T-helper 17 cell (primary cell): ENCODE results near the gene NTSR2. TPM values are rescaled to one million over a fixed set of nuclear protein-coding genes. Genes with fewer than 3 reads are reported as not detected.

ENCODE experiments used
- ATAC-seq: fragments of 150-1000 bp; cut with Tn5 transposase; 2 replicates; pipeline ENCODE4 v1.10.0; 2021; ENCODE audit warnings: mild to moderate bottlenecking, moderate library complexity
- DNase-seq, 3 donors: peaks; one replicate each; pipeline versions ENCODE4 v3.0.0 to v3.0.0-alpha.2; 2020 to 2021
- H3K9me3 ChIP-seq: one replicate; pipeline ENCODE4 v1.7.0; 2013; ENCODE audit warnings: low read length, mild to moderate bottlenecking; ENCODE audit not compliant: control insufficient read depth, poor library complexity, severe bottlenecking
- H3K27ac Mint-ChIP-seq: one replicate; pipeline ENCODE4 v1.8.0; 2022; ENCODE audit warnings: mild to moderate bottlenecking, moderate library complexity, mixed read lengths
- H3K27me3 Mint-ChIP-seq: one replicate; pipeline ENCODE4 v1.8.0; 2022; ENCODE audit warnings: mixed read lengths
- H3K36me3 Mint-ChIP-seq: one replicate; pipeline ENCODE4 v1.8.0; 2022; ENCODE audit warnings: low read depth, mixed read lengths
- H3K4me1 Mint-ChIP-seq: one replicate; pipeline ENCODE4 v1.8.0; 2022; ENCODE audit warnings: mild to moderate bottlenecking, mixed read lengths
- H3K4me3 Mint-ChIP-seq: one replicate; pipeline ENCODE4 v1.8.0; 2022; ENCODE audit warnings: mild to moderate bottlenecking, moderate library complexity, mixed read lengths
- total RNA-seq, 4 donors: library from RNA in 2 of 4; stranded (reverse) in 2 of 4; gene quantifications; one replicate each; pipeline ENCODE4 v1.2.3 and lab custom pipeline; 2022 to 2026

The NTSR2 gene
- total RNA-seq, 2 donors from 2014 or later, result not detected

GRCh38 chr2:11634584-11634983, 35.4 kb downstream of the NTSR2 start:
- Mint-ChIP-seq H3K27ac (no peak overlapping the region), H3K4me1 (peaks cover 6% of the 10 kb centered on the region), H3K4me3 (no peak overlapping the region), H3K36me3 (no peaks in the 10 kb centered on the region), H3K27me3 (peaks cover 23% of the 10 kb centered on the region)
- no peaks in the 10 kb centered on the region for H3K9me3 ChIP-seq
- ATAC-seq (no peak), DNase-seq (no peak)

- no peak for ATAC-seq
- no peak overlapping the region for H3K27ac Mint-ChIP-seq
- H3K4me3 Mint-ChIP-seq, result no peak overlapping the region
- H3K4me1 Mint-ChIP-seq, result peaks cover 6% of the 10 kb centered on the region
- no peaks in the 10 kb centered on the region for H3K9me3 ChIP-seq
- H3K36me3 Mint-ChIP-seq, result no peaks in the 10 kb centered on the region
- peaks cover 20% of the 10 kb centered on the region for H3K27me3 Mint-ChIP-seq
- no peak for DNase-seq
Observed at GRCh38 chr2:11633923-11634478, 36.0 kb downstream of the NTSR2 start.

GRCh38 chr2:11631462-11631861, 38.5 kb downstream of the NTSR2 start:
- H3K27ac Mint-ChIP-seq, result no peak overlapping the region
- H3K27me3 Mint-ChIP-seq, result peaks cover 26% of the 10 kb centered on the region
- H3K9me3 ChIP-seq, result no peaks in the 10 kb centered on the region
- H3K4me1 Mint-ChIP-seq, result peaks cover 4% of the 10 kb centered on the region
- H3K36me3 Mint-ChIP-seq, result no peaks in the 10 kb centered on the region
- ATAC-seq (no peak), DNase-seq (no peak)
- no peak overlapping the region for H3K4me3 Mint-ChIP-seq

- H3K36me3 Mint-ChIP-seq, result no peaks in the 10 kb centered on the region
- ATAC-seq (no peak), DNase-seq (no peak)
- H3K9me3 ChIP-seq, result no peaks in the 10 kb centered on the region
- H3K27ac Mint-ChIP-seq, result no peak overlapping the region
- H3K4me3 Mint-ChIP-seq, result no peak overlapping the region
- peaks cover 25% of the 10 kb centered on the region for H3K27me3 Mint-ChIP-seq
- H3K4me1 Mint-ChIP-seq, result peaks cover 4% of the 10 kb centered on the region
Observed at GRCh38 chr2:11630855-11631254, 39.1 kb downstream of the NTSR2 start.

GRCh38 chr2:11629851-11630250, 40.1 kb downstream of the NTSR2 start:
- Mint-ChIP-seq H3K27me3 (peaks cover 17% of the 10 kb centered on the region), H3K27ac (no peak overlapping the region)

DNA sequence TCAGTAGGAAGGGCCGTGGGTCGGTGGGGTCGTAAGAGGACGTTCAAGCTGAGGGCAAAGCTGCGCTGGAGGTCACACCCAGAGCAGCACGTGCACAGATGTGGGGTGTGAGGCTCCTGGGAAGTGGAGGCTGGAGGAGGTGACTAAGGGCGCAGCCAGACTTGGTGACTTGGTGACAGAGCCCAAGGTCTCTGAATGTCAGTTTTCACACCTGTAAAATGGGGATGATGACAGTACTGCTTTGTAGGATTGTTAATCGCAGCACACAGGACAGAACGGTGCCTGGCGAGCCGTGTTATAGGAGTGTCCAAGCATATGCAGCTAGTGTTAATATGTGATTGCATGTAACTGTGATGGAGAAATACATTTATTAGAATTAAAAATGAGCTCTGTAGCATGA, 40.8 kb downstream of the NTSR2 start:
- Mint-ChIP-seq H3K36me3 (no peaks in the 10 kb centered on the region), H3K4me3 (no peak overlapping the region), H3K27ac (no peak overlapping the region), H3K4me1 (peaks cover 4% of the 10 kb centered on the region), H3K27me3 (peaks cover 17% of the 10 kb centered on the region)
- ATAC-seq (no peak), DNase-seq (no peak)
- no peaks in the 10 kb centered on the region for H3K9me3 ChIP-seq

More at GRCh38 chr2:11629851-11630250, 40.1 kb downstream of the NTSR2 start:
- H3K4me3 Mint-ChIP-seq, result no peak overlapping the region
- H3K36me3 Mint-ChIP-seq, result no peaks in the 10 kb centered on the region
- H3K4me1 Mint-ChIP-seq, result peaks cover 4% of the 10 kb centered on the region
- ATAC-seq (no peak), DNase-seq (no peak)
- no peaks in the 10 kb centered on the region for H3K9me3 ChIP-seq

- Mint-ChIP-seq H3K36me3 (no peaks in the 10 kb centered on the region), H3K27me3 (peaks cover 17% of the 10 kb centered on the region), H3K4me1 (peaks cover 4% of the 10 kb centered on the region), H3K27ac (no peak overlapping the region), H3K4me3 (no peak overlapping the region)
- no peak for DNase-seq
- no peak for ATAC-seq
- no peaks in the 10 kb centered on the region for H3K9me3 ChIP-seq
Observed at GRCh38 chr2:11628675-11629074, 41.3 kb downstream of the NTSR2 start.

DNA sequence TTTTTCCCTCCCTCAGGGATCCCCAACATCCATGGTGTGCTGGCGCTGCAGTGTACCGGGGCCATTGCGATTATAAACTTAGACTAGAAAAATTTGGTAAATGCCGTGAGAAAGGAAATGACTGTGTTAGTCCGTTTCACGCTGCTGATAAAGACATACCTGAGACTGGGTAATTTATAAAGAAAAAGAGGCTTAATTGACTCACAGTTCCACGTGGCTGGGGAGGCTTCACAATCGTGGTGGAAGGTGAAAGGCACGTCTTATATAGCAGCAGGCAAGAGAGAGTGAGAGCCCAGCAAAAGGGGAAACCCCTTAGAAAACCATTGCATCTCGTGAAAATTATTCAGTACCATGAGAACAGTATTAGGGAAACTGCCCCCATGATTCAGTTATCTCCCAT, 44.3 kb downstream of the NTSR2 start:
- H3K4me3 Mint-ChIP-seq, result no peak overlapping the region
- H3K36me3 Mint-ChIP-seq, result no peaks in the 10 kb centered on the region
- no peak for ATAC-seq
- DNase-seq, result no peak
- peaks cover 20% of the 10 kb centered on the region for H3K27me3 Mint-ChIP-seq
- H3K27ac Mint-ChIP-seq, result no peak overlapping the region
- peaks cover under 1% of the 10 kb centered on the region for H3K4me1 Mint-ChIP-seq
- H3K9me3 ChIP-seq, result no peaks in the 10 kb centered on the region

GRCh38 chr2:11624893-11625292, 45.1 kb downstream of the NTSR2 start:
- H3K4me3 Mint-ChIP-seq, result no peak overlapping the region
- H3K27me3 Mint-ChIP-seq, result peaks cover 18% of the 10 kb centered on the region
- DNase-seq (no peak), ATAC-seq (no peak)
- H3K9me3 ChIP-seq, result no peaks in the 10 kb centered on the region
- H3K27ac Mint-ChIP-seq, result no peak overlapping the region
- no peaks in the 10 kb centered on the region for H3K4me1 Mint-ChIP-seq
- H3K36me3 Mint-ChIP-seq, result no peaks in the 10 kb centered on the region

- Mint-ChIP-seq H3K4me3 (no peak overlapping the region), H3K27ac (no peak overlapping the region), H3K4me1 (no peaks in the 10 kb centered on the region), H3K27me3 (peaks cover 17% of the 10 kb centered on the region), H3K36me3 (no peaks in the 10 kb centered on the region)
- ATAC-seq (no peak), DNase-seq (no peak)
- H3K9me3 ChIP-seq, result no peaks in the 10 kb centered on the region
Observed at GRCh38 chr2:11622611-11623010, 47.4 kb downstream of the NTSR2 start.

DNA sequence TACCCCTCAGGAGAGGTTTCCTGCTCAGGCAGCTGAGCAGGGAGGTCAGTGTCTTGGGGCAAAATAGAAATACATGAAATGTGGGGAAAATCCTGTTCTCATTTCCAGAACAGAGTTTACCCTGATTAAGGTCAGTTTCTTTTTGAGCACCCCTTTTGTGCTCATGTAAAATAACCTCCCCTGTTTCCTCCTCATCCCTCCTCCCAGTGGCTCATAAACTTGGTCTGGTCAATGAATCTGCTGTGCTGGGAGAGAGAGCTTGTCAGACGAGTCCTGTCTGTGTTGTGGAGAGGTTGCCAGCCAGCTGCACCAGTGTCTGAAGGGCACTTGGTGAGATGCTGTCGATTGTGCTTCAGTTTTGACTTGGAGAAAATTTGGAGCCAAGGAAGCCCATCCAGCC, 48.6 kb downstream of the NTSR2 start:
- no peaks in the 10 kb centered on the region for H3K36me3 Mint-ChIP-seq
- H3K27ac Mint-ChIP-seq, result no peak overlapping the region
- no peak for DNase-seq
- no peaks in the 10 kb centered on the region for H3K9me3 ChIP-seq
- H3K4me3 Mint-ChIP-seq, result no peak overlapping the region
- ATAC-seq, result no peak
- peaks cover under 1% of the 10 kb centered on the region for H3K4me1 Mint-ChIP-seq
- H3K27me3 Mint-ChIP-seq, result peaks cover 24% of the 10 kb centered on the region

GRCh38 chr2:11618708-11619062, 51.3 kb downstream of the NTSR2 start:
- ATAC-seq (no peak), DNase-seq (no peak)
- no peak overlapping the region for H3K4me3 Mint-ChIP-seq
- H3K9me3 ChIP-seq, result no peaks in the 10 kb centered on the region
- peaks cover 29% of the 10 kb centered on the region for H3K27me3 Mint-ChIP-seq
- peaks cover 2% of the 10 kb centered on the region for H3K4me1 Mint-ChIP-seq
- H3K36me3 Mint-ChIP-seq, result no peaks in the 10 kb centered on the region
- no peak overlapping the region for H3K27ac Mint-ChIP-seq

DNA sequence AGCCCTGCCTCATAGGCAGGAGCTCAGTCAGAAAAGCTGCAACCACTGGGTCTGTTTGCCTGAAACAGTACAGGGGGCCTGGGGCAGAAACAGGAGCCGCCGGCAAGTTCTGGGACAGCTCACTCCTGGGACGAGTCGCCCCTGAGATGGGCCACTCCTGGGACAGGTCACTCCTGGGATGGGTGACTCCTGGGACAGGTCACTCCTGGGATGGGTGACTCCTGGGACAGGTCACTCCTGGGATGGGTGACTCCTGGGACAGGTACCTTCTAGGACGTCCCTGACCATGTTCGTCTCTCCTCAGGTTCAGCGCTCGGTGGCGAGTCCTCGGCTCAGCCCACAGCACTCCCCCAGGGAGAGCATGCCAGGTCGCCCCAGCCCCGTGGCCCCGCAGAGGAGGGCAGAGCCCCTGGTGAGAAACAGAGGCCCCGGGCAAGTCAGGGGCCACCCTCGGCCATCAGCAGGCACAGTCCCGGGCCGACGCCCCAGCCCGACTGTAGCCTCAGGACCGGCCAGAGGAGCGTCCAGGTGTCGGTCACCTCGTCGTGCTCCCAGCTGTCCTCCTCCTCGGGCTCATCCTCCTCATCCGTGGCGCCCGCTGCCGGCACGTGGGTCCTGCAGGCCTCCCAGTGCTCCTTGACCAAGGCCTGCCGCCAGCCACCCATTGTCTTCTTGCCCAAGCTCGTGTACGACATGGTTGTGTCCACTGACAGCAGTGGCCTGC, 51.8 kb downstream of the NTSR2 start:
- DNase-seq, result no peak
- Mint-ChIP-seq H3K27ac (no peak overlapping the region), H3K36me3 (no peaks in the 10 kb centered on the region), H3K4me3 (no peak overlapping the region), H3K4me1 (peaks cover 2% of the 10 kb centered on the region), H3K27me3 (peaks cover 29% of the 10 kb centered on the region)
- no peak for ATAC-seq
- no peaks in the 10 kb centered on the region for H3K9me3 ChIP-seq

DNA sequence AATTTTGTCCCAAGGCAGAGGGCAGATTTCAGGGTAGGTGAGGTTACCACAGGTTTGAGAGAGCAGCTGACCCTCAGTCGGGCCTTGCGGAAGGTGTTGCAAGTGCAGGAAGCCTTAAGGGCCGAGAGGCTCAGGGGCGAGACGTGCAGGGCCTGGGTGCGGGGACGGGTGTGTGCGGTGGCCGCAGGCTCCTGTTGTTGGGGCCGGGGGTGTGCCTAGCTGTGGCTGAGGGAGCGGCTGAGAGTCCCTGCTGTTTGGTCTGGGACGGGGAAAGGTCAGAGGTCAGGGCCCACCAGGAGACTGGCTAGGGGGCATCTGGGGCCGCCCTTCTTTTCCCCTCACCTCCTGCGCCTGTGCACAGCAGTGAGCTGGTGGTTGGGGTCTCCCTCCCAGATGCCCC, 52.5 kb downstream of the NTSR2 start:
- Mint-ChIP-seq H3K4me1 (peaks cover 2% of the 10 kb centered on the region), H3K27ac (no peak overlapping the region), H3K27me3 (peaks cover 28% of the 10 kb centered on the region), H3K36me3 (no peaks in the 10 kb centered on the region), H3K4me3 (no peak overlapping the region)
- ATAC-seq (no peak), DNase-seq (no peak)
- H3K9me3 ChIP-seq, result no peaks in the 10 kb centered on the region
